HG02588 (cell line): Measurements from ENCODE around the gene MAD1L1.
"Not testable (repeated sequence)": the region's sequence is repeated elsewhere in the genome, so short reads cannot be mapped to it uniquely, and the experiment has no call there.

Experiments
- ATAC-seq: cut with Tn5 transposase; IDR thresholded peaks from one replicate; pipeline ENCODE4 v1.9.1; 2021; ENCODE audit warnings: mild to moderate bottlenecking, moderate library complexity; ENCODE audit not compliant: unreplicated experiment

The MAD1L1 gene

DNA sequence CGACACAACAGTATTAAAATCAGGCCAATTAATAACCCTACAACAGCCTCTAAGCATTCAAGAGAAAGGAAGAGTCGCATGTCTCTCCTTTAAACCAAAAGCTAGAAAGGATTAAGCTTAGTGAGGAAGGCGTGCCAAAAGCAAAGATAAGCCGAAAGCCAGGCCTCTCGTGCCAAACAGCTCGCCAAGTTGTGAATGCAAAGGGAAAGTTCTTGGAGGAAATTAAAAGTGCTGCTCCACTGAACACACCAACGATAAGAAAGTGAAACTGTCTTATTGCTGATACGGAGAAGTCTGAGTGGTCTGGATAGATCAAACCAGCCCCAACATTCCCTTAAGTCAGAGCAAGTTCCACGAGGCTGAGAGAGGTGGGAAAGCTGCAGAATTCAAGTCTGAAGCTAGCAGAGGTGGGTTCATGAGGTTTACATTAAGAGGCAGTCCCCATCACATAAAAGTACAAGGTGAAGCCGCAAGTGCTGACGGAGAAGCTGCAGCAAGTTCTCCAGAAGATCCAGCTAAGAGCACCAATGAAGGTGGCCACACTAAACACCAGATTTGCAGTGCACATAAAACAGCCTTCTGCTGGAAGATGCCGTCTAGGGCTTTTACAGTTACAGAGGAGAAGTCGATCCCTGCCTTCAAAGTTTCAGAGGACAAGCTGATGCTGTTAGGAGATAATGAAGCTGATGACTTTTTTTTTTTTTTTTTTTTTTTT is 194.8 kb downstream of the MAD1L1 start:
- no peak for ATAC-seq

DNA sequence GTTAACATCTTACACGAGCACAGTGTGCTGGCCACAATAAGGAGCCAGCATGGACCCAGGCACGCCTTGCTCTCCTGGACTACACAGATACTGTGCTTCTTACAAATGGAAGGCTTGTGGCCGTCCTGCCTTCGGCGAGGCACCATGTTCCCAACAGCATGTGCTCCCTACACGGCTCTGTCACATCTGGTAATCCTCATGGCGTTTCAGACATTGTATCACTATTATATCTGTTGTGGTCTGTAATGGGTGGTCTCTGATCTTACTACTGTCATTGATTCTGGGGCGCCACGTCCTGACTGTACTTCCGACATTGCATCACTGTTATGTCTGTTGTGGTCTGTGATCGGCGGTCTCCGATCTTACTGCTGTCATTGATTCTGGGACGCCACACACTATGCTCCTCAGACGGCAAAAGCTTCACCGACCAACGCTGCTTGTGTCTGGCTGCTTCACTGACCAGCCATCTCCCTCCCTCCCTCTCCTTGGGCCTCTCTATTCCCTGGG is 195.4 kb downstream of the MAD1L1 start:
- no peak for ATAC-seq

DNA sequence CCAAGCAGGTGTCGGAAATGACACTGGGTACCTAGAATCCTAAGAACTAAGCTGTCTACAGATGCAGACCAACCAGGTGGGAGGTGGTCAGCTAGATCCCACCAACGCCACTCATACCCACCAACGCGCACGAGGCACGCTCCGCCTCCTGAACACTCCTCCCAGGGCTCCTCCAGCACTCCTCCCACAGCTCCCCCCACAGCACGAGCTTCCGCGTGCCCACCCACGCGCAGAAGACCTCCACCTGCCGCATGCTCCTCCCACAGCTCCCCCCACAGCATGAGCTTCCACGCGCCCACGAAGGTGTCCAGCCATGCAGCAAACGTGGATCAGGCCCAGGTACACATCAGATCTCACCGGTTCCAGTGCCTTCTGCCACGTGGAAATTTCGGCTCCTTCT is 196.0 kb downstream of the MAD1L1 start:
- ATAC-seq, result no peak

DNA sequence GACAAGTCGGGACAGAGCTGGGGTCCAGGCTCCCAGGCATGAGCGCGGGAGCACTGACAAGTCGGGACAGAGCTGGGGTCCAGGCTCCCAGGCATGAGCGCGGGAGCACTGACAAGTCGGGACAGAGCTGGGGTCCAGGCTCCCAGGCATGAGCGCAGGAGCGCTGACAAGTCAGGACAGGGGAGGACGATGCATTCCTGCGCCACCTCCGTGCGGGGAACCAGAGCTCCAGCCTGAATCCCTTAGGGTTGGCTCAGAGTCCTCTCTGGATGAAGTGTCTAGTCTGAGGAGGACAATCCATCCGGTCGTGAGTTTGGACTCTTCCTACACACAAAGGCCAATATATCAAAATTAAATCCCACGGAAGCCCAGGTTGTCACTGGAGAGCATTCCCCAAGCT is 196.5 kb downstream of the MAD1L1 start:
- ATAC-seq, result not testable (repeated sequence)

DNA sequence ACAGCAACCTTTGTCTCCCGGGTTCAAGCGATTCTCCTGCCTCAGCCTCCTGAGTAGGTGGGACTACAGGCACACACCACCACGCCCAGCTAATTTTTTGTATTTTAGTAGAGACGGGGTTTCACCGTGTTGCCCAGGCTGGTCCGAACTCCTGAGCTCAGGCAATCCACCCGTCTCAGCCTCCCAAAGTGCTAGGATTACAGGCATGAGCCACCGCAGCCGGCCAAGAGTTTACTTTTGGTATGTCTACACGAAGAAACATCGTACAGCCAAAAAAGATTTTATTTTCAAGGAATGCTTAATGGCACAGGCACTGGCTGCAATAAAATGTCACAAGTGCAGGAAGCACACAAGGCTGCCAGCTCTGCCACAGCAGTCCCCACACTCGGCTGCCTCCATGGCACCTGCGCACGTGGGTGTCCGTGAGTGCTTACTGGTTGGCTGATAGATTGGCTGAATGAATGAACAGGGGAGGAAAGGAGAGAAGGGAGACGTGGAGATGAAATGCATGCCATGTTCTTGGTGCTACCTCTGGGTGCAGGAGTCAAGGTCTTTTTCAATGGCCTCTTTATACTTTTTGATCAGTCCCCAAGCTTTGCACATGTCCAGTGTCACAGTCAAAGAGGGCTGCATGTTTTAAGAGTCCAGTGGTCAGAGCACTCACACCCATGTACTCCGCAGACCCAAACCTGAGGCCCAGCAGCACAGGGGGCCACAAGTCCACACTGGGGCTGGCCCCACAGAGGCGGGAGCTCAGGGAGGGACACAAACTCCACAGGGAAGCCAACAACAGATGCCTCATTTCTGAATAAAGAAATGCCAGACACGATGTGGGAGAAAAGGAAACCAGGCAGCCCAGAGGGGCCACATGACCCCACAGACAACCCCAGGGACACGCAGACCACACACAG is 198.2 kb downstream of the MAD1L1 start:
- ATAC-seq, result no peak

DNA sequence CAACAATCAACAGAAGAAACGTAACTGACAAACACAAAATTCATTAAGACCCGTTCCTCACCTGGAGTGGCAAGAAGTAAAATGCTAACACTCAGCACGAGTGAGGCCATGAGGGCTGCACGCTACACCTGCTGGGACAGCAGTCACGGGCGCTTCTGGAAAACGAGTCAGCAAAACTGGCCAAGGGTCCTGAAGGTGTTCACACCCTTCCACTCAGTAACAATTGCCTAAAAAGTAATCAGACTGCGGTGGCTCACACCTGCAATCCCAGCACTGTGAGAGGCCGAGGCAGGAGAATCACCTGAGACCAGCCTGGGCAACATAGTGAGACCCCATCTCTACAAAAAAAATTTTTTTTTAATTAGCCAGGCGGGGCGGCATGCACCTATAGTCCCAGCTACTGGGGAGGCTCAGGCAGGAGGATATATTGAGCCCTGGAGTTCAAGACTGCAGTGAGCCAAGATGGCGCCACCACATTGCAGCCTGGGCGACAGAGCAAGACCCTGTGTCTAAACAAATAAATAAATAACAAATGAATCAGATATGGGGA is 199.1 kb downstream of the MAD1L1 start:
- ATAC-seq, result no peak

DNA sequence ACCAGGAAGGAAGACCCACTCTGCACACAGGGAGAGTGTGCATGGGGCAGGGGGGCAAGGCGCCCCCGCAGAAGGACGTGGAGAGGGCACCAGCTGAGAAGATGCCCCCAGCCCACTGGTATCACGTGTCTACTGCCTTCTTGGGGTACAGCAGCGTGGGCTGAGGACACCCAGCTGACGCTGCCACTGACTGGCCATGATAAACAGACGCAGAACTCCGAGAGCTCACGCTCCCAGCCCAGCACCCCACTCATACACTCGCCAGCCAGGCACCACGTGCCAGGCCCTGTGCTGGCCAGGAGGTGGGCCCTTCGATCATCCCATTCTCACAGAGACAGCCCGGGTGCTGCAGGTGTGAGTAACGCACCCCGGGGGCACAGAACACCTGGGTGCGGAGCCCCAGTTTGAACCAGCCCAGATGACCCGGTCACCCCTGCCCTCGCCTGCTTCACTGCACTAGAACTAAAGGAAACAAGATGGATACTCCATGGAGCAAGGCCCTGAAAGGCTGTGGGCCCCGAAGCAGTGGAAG is 199.8 kb downstream of the MAD1L1 start:
- no peak for ATAC-seq

DNA sequence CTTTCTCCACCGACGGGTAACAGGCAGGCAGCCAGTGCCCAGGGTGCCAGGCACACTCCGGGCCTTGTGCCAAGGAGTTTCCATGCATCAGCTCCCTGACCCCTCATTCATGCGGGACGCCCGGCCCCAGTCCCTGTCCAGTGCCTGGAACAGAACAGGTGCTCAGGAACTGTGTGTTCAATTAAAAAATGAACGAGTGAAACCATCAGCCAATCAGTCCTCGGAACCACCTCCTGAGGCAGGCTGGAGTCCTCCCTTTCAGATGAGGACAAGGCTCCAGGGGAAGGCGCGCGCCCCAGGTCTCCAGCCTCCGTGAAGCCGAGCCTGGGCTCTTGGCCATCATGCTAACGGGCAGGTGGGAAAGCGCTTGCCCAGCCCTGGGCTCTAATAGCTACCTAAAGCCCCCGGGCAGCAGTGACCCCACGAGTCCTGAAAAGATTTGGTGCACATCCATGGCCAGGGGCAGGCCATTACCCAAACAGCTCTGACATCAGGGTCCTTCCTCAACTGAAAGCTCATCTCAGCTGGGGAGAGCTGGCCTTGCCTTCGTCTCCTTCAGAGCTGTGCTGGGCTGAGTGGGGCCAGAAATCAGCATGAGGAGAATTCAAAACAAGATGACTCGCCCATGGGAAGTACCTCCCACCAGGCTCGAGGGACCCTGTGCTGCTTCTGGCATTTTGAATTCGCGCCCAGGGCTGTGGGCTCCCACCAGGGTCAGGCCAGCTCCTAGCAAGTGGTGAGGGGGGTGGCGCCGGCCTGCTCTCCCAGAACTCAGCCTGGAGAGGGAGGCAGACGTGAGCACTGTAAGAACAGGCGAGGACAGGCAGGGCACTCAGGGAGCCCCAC is 200.5 kb downstream of the MAD1L1 start:
- no peak for ATAC-seq

DNA sequence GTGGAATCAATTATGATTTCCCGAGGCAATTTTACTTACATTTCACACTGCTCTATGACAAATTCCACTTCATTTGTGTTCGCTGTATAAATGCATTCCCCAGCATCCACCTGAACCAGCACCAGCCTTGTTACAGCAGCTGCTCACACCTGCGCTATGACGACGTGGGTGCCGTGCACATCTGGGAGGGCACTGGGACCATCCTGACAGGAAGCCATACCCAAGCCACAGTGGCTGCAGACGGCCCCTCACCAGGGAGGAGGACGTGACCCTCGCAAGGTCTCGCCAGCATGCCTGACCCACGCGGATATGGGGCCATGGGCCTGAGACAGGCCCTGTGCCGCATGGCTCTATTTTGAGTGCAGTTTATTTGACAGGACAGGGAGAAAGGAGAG is 201.3 kb downstream of the MAD1L1 start:
- ATAC-seq, result no peak

DNA sequence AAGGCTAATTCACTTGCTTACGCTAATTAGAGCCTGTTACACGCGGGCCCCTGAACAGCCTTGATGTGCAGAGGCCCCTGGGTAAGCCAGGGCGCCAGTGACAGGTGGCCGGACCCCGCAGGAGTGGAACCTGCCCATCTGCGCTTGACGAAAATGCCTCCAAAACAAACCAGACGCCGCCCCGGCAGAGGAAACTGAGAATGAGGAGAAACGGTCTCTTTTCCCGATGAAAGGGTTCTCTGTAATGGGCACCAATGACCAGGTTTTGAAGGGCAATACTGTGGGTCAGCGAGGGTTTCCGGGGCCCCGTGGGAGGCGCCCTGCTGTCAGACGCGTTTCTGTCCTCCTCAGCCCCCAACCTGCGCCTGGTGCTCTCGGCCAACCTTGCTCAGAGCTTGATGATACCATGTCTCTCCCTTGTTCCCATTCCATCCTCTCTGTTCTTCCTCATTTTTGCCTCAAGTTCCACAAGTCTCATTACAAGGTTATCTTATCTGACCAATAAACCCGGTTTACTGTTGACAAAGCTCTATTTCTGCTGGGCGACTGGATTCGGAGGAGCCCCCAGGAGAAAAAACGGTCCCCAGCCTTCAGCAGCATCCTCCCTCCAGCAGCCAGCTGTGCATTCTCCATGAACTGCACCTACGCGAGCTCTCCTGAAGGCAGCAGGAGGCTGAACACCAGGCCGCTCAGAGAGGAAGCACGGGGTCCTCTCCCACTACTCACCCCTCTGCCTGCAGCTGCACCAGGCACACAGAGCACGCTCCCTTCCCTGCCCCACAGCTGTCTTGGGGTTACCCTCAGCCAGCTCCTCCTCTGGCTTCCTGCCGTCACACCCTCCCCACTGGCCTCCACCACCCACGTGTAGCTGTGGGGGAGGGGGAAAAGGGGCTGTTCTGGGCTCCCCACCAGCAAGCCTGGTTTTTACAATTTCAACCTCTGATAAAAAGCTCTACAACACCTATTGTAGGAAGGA is 202.0 kb downstream of the MAD1L1 start:
- no peak for ATAC-seq

DNA sequence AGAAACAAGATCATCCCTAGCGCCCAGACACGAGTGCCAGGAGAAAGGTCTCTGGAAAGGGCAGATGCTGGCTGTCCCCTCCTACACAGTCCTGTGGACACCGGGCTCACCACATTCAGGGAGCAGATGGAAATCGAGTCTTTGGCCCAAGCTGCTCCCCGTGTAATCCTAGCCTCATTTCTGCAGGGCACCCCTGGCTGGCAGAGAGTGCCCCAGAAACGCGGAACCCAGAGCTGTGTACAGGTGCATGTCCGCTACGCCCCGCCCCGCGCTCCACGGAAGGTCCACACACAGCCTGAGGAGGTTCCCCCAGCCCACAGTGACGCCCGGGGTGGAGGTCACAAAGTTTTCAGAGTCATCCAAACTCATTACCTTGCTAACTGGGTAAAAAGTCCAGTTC is 202.8 kb downstream of the MAD1L1 start:
- no peak for ATAC-seq

DNA sequence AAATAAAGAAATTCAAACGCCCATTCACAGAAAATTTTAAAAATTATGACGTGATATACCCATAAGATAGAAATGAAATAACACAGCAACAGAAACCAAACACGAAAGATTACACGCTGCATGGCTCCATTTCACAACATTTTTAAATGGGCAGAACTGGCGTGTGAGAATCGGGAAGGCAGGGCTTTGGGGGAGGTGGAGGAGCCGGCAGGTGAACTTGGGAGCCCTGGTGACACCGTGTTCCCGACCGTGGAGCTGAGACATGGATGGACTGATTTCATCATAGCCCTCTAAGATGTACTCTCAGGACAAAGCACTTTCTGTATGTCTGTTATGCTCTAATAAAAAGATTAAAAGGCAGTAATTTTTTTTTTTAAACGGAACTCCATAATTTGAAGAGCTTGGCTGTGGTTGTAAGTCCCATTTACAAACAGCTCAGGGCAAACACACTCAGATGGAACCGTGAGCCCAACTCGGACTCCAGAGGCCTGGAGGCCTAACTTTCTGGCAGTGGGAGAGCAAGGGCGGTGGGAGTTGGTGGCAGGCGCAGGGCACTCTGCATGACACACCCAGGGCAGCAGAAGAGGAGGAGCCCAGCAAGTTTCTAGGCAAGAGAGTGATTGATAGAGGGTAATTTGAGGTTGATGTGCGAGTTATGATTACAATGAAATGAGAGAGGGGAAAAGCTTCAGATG is 203.4 kb downstream of the MAD1L1 start:
- ATAC-seq, result no peak

DNA sequence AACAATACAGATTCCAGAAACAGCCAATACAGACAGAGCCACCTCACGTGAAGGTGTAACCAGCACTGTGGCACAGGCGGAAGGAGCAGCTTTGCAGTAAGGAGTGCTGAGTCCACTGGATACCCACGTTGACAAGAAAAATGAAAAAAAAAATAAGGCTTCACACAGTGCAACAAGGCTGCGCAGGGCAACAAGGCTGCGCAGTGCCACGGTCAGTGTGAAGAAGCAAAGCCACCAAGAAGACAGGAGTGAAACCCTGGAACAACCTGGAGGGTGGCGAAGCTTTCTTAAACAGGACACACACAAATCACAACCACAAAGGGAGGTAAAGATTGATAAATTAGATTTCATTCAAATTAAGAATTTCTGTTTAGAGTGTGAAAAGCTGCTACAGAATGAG is 204.0 kb downstream of the MAD1L1 start:
- no peak for ATAC-seq

DNA sequence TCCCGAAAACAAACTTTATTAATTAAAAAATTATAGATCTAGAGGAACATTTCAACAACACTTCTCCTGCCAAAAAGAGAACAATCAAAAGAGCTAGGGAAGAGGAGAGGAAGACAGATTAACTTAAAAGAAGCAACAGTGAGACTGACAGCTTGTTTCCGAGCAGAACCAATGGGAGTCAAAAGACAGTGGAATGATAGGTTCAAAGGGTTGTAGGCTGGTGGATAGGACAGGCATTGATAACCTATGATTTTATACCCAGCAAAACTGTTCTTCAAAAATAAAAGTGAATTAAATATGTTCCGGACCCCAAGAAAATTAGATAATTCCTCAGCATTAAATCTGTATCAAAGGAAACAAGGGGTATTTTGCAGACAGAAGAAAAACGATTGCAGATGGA is 207.6 kb downstream of the MAD1L1 start:
- no peak for ATAC-seq

DNA sequence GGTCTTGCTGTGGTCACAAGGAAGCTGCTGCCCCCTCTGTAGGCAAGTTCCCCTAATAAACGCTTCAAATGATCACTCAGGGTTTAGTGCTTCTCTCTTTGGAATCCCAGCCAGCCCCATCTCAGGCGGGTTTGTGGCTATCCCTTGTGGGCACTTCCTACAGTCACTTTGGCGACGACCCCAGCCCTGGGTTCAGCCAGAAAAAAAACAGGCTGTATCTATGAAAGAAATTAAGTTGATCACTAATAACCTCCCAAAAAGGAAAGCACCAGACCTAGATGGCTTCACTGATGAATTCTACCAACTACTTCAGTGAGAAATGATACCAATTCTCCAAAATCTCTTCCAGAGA is 208.2 kb downstream of the MAD1L1 start:
- no peak for ATAC-seq

DNA sequence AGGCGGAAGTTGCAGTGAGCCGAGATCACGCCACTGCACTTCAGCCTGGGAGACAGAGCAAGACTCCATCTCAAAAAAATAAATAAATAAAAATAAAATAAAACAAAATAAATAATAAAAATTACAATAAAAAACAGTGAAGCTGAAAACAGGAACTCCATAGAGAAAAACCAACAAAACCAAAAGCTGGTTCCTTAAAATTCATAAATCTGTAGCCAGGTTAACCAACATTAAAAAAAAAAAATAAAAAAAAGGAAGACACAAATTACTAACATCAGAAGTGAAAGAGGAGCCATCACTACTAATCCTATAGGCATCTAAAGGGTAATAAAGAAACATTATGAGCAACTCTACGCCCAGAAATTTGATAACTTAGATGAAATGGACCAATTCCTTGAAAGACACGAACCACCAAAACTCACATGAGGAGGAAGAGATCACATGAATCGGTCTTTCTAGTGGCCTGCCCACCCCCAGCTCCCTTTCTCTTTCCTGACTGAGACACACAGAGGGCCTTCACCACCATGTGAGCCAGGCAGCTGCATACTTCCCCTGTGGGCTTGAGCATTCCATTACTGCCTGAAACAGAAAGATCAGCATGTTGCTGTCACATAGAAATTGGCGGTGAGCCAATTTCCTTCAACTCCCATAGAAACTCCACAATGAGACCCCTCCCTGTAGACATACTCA is 208.7 kb downstream of the MAD1L1 start:
- no peak for ATAC-seq

DNA sequence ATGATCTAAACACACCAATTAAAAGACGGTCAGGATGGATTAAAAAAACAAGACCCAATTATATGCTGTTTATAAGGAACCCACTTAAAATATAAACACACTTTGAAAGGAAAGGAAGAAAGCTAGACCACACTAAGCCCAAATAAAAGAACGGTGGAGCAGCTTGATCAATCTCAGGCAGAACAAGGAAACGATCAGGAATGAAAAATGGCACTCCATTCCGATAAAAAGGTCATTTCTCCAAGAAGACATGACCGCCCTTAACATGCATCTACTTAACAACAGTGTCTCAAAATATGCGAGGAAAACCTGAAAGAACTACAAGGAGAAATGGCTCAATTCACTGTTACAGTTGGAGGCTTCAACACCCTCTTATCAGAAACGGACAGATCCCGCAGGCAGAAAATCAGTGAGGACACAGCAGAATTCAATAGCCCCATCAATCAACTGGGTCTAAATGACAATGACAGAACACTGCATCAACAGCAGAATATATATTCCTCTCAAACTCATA is 210.0 kb downstream of the MAD1L1 start:
- no peak for ATAC-seq

DNA sequence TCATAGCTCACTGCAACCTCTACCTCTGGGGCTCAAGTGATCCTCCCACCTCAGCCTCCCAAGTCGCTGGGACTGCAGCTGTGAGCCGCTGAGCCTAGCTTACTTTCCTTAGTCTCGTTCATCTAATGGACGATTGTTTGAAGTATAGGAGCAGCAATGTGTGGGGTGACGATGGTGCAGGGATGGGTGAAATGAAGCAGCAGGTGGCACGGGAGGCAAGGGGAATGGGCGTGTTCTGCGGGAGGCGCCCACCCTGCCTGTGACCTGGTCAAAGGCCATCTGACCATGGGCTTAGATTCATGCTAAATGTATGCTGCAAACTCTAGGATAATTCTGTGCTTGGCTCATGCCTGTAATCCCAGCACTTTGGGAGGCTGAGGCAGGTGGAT is 210.7 kb downstream of the MAD1L1 start:
- ATAC-seq, result no peak
